Cardiac fibroblast (primary cell): ENCODE data around the gene KARS1.
A peak's percentile ranks its signal among the peaks of the same experiment; 100 is the strongest.

Source experiments
- DNase-seq, 2 donors: peaks; one replicate each; pipeline versions ENCODE4 v3.0.0 to v3.0.0-alpha.2; 2010; ENCODE audit warnings: low read depth in 2 of 2
- H3K4me3 ChIP-seq, 2 donors: replicated peaks in 1 of 2; 1 replicate in 1 of 2; 2 replicates in 1 of 2; pipeline ENCODE4 v1.5.1; 2011; ENCODE audit warnings: low read depth in 2 of 2, low read length in 2 of 2, mild to moderate bottlenecking in 2 of 2, moderate library complexity in 1 of 2
- TF ChIP-seq, protein P1 (sequence below): IDR thresholded peaks from one replicate; pipeline ENCODE4 v1.5.1; 2011; ENCODE audit warnings: low read depth, mild to moderate bottlenecking, low read length, inconsistent platforms

The KARS1 gene

DNA sequence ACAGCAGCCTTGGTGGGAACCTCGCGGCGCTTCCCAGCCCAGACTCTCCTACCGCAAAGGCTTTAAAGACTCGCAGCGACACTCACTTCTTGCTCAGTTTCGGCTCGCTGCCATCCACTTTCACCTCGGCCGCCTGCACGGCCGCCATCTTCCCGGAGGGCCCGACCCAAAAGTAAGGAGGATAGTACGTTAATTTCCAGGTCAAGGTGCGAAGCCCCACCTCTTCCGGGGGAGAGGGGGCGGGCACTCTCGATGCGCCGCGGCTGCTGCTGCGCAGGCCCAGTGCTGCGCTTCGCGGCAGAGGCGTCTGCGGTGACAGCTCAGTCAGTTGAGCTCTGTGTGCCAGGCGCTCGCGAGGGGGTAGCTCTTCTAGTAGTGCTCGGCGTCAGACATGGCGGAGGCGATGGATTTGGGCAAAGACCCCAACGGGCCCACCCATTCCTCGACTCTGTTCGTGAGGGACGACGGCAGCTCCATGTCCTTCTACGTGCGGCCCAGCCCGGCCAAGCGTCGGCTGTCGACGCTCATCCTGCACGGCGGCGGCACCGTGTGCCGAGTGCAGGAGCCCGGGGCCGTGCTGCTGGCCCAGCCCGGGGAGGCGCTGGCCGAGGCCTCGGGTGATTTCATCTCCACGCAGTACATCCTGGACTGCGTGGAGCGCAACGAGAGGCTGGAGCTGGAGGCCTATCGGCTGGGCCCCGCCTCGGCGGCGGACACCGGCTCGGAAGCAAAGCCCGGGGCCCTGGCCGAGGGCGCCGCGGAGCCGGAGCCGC, at the start of gene KARS1, which contains the start of gene TERF2IP:
Gene KARS1 (minus strand): TSS at position 174 of the 773 bp plus-strand sequence. CDS start 26 bp downstream, at position 148.
Gene TERF2IP (plus strand): TSS at position 282 of the 773 bp plus-strand sequence. CDS start 110 bp downstream, at position 392.
- TF ChIP-seq, protein P1, sequence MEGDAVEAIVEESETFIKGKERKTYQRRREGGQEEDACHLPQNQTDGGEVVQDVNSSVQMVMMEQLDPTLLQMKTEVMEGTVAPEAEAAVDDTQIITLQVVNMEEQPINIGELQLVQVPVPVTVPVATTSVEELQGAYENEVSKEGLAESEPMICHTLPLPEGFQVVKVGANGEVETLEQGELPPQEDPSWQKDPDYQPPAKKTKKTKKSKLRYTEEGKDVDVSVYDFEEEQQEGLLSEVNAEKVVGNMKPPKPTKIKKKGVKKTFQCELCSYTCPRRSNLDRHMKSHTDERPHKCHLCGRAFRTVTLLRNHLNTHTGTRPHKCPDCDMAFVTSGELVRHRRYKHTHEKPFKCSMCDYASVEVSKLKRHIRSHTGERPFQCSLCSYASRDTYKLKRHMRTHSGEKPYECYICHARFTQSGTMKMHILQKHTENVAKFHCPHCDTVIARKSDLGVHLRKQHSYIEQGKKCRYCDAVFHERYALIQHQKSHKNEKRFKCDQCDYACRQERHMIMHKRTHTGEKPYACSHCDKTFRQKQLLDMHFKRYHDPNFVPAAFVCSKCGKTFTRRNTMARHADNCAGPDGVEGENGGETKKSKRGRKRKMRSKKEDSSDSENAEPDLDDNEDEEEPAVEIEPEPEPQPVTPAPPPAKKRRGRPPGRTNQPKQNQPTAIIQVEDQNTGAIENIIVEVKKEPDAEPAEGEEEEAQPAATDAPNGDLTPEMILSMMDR = no peak
- peak within 1 kb of the TSS; percentile 98 to 100 for H3K4me3 ChIP-seq
- DNase-seq = peak; percentile 91 to 93

DNA sequence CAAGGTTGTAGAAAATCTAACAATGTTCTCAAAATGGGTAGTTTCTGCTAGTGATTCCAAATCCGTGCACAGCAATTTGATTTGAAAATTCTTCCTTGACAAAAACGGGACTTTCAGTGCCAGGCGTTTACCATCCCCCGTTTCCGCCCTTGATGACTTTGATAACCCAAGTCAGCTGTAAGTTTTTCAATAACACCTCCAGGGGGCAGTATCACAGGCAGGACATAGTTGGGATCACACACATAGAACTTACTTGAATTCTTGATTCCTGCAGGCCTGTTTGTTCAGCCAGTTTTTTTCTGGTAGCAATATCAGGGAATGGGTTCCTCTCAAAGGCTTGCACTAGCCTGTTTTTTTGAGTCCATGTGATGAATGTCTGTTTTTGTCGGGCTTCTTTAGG, 48.2 kb upstream of the KARS1 start:
- TF ChIP-seq, protein P1 = no peak
- DNase-seq = no peak

DNA sequence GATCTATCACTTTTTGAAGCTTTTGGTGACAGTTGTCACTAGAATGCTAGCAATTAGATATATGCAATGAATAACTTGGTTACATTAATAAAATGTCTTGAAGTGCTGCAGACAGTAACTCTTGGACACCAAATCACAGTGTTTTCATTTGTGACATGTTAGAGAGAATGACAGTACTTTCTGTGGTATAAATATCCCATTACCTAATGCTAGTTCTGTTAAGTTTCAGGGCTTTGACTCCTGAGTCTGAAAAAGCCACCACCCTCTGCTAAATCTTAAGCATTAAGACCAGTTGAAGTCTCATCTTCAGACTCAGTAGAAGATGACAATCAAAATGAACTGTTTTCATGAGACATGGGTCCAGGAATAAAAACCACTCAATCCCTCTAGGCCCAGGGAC, 39.9 kb upstream of the KARS1 start:
- H3K4me3 ChIP-seq = no peak overlapping the region
- no peak for DNase-seq
- TF ChIP-seq, protein P1 = no peak

More for the DNA sequence above, 48.2 kb upstream of the KARS1 start:
- H3K4me3 ChIP-seq = no peak overlapping the region

DNA sequence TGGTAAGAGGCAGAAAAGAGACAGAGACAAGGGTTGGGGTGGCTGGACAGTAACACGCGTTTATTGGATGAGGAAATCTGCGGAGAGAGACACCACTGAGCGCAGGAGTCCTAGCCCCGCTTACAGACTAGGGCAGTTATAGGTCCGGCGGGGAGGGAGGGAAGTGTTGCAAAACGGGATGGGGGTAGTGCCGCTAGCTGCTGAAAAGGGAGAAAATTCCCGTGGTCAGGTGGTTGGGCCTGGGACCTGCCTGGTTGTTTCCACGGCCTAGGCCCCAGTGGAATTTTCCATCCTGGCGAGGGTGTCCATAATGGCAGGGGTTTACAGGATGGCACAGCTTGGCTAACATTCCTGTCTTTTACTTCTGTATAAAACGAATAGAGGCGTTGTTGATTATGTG, 34.8 kb upstream of the KARS1 start:
- H3K4me3 ChIP-seq = no peak overlapping the region
- TF ChIP-seq, protein P1 = no peak
- DNase-seq = no peak

DNA sequence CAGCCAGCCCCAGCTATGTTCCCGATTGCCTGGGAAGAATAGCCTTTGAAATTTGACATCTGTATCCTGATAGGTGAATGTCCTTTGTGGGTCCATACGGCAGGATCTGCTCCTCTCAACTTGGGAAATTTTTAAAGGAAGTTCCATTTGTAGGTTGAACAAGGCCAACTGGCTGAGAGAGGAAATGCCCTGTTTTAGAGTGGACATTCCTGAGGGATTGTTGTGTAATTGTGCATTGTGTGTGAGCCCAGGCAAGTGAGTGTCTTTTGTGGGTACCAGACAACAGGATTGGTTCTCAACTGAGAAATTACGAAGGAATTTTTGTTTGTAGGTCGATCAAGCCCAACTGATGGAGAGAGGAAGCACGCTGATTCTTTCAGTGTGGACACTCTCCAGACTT, 31.9 kb upstream of the KARS1 start:
- peak; percentile 4 to 55 for DNase-seq
- TF ChIP-seq, protein P1 = no peak
- H3K4me3 ChIP-seq = no peak overlapping the region

DNA sequence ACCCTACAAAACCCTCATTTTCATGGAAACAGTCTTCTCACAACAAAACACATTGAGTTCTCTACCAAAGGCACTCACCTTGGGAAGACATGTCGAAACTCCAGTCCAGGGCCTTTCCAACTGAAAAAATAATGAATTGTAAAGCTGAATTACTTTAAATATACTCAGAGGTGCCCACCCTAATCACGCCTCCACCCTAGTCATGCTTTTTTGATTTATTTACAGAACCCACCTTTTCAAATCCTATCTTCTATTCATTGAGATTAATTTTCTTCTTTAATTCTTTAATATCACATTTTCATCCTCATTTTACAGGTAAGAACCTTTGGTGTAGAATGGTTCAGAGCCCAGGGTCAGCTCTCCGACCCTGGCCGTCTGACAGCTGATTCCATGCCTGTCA, 29.4 kb upstream of the KARS1 start, which contains the start of gene CPHXL2:
Gene CPHXL2 (minus strand): TSS at position 101 of the 400 bp plus-strand sequence. CDS start 10 bp downstream, at position 91.
- DNase-seq = no peak
- H3K4me3 ChIP-seq = no peak within 1 kb of the TSS
- TF ChIP-seq, protein P1 = no peak
